ENCODE data around the gene AUTS2. TPM values are rescaled to one million over a fixed set of nuclear protein-coding genes. Genes with fewer than 3 reads are reported as not detected.

AUTS2 gene
- total RNA-seq, 1 experiment from 2014 or later, result 2.5 TPM

- Histone ChIP-seq H3K36me3 (ENCODE audit: control insufficient read depth, insufficient read depth, low read length) (no peaks in the 10 kb centered on the region), H3K4me3 (ENCODE audit: low read depth in 2 of 2, low read length in 2 of 2) (no peak overlapping the region), H3K27ac (ENCODE audit: low read length) (no peak overlapping the region), H3K9me3 (ENCODE audit: control insufficient read depth, insufficient read depth, low read depth, low read length) (no peaks in the 10 kb centered on the region), H3K27me3 (ENCODE audit: control insufficient read depth, insufficient read depth, low read length) (no peaks in the 10 kb centered on the region), H3K4me1 (ENCODE audit: control insufficient read depth, insufficient read depth, low read length) (no peaks in the 10 kb centered on the region)
- BruUV-seq (replicated peaks), result no TSS peak
- ChIA-PET CTCF (no interaction called here), POLR2A (no interaction called here)
- in situ Hi-C loops (cut with HindIII; ENCODE audit: low pct_unique_long_range_greater_than_20kb, low sequenced_read_pairs), result no loop called here
- intact Hi-C loops (cut with micrococcal nuclease; ENCODE audit: unreplicated experiment), result no loop called here
- no peak for ATAC-seq
- DNase-seq (ENCODE audit: low read depth, low spot score), result no peak
- TF ChIP-seq REST (IDR thresholded peaks at IDR 0.05; ENCODE audit: insufficient read depth in 1 of 2, low read depth in 2 of 2, low read length in 1 of 2) (no peak), TCF7L2 (IDR thresholded peaks at IDR 0.05; ENCODE audit: low read depth, low read length) (no peak), POLR2AphosphoS5 (IDR thresholded peaks at IDR 0.05; ENCODE audit: low read depth, low read length) (no peak), CTCF (IDR thresholded peaks at IDR 0.05) (no peak), SIN3A (IDR thresholded peaks at IDR 0.05; ENCODE audit: borderline replicate concordance, insufficient read depth, low read depth, low read length) (no peak)
These were observed 145.2 kb downstream of the AUTS2 start for GRCh38 chr7:69743436-69743835.

- Histone ChIP-seq H3K36me3 (ENCODE audit: control insufficient read depth, insufficient read depth, low read length) (no peaks in the 10 kb centered on the region), H3K4me3 (ENCODE audit: low read depth in 2 of 2, low read length in 2 of 2) (no peak overlapping the region), H3K27me3 (ENCODE audit: control insufficient read depth, insufficient read depth, low read length) (no peaks in the 10 kb centered on the region), H3K4me1 (ENCODE audit: control insufficient read depth, insufficient read depth, low read length) (no peaks in the 10 kb centered on the region), H3K9me3 (ENCODE audit: control insufficient read depth, insufficient read depth, low read depth, low read length) (no peaks in the 10 kb centered on the region), H3K27ac (ENCODE audit: low read length) (no peak overlapping the region)
- in situ Hi-C loops (cut with HindIII; ENCODE audit: low pct_unique_long_range_greater_than_20kb, low sequenced_read_pairs), result no loop called here
- no peak for TF ChIP-seq SIN3A (IDR thresholded peaks at IDR 0.05; ENCODE audit: borderline replicate concordance, insufficient read depth, low read depth, low read length)
- TF ChIP-seq CTCF (IDR thresholded peaks at IDR 0.05), result no peak
- TF ChIP-seq POLR2AphosphoS5 (IDR thresholded peaks at IDR 0.05; ENCODE audit: low read depth, low read length), result no peak
- TF ChIP-seq TCF7L2 (IDR thresholded peaks at IDR 0.05; ENCODE audit: low read depth, low read length), result no peak
- TF ChIP-seq REST (IDR thresholded peaks at IDR 0.05; ENCODE audit: insufficient read depth in 1 of 2, low read depth in 2 of 2, low read length in 1 of 2), result no peak
- intact Hi-C loops (cut with micrococcal nuclease; ENCODE audit: unreplicated experiment), result no loop called here
- CTCF ChIA-PET, result no interaction called here
- ATAC-seq (no peak), DNase-seq (ENCODE audit: low read depth, low spot score) (no peak)
- POLR2A ChIA-PET, result no interaction called here
- BruUV-seq (replicated peaks), result no TSS peak
These were observed 145.8 kb downstream of the AUTS2 start for GRCh38 chr7:69744026-69744425.

All from Panc1 (cell line).